Measurements from ENCODE around the gene JAKMIP2. TPM values are rescaled to one million over a fixed set of nuclear protein-coding genes. Genes with fewer than 3 reads are reported as not detected.

Gene JAKMIP2
- total and polyA plus RNA-seq, 10 of the 15 experiments (the other 5 are each of a cell fraction or from before 2014, with no cell fraction given), result 0.51 to 1.8 (median 0.89) TPM

DNA sequence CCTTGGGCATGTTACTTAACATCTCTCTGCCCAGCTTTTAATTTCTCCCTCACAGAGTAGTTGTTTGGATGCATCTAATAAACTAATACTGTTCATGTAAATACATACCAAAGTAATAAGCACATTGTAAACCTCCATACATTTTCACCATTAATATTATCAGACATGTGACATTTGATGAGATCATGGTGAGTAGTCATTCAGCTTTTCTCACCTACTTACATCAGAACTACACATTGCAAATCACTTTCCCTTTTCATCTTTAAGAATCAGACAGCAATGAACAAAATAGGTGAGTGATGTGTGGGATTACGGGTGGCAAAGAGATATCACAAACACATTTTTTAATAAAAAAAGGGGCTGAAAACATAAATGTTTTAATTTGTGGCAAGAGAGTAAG, 89.3 kb downstream of the JAKMIP2 start (continued):
- TF ChIP-seq, protein P1, sequence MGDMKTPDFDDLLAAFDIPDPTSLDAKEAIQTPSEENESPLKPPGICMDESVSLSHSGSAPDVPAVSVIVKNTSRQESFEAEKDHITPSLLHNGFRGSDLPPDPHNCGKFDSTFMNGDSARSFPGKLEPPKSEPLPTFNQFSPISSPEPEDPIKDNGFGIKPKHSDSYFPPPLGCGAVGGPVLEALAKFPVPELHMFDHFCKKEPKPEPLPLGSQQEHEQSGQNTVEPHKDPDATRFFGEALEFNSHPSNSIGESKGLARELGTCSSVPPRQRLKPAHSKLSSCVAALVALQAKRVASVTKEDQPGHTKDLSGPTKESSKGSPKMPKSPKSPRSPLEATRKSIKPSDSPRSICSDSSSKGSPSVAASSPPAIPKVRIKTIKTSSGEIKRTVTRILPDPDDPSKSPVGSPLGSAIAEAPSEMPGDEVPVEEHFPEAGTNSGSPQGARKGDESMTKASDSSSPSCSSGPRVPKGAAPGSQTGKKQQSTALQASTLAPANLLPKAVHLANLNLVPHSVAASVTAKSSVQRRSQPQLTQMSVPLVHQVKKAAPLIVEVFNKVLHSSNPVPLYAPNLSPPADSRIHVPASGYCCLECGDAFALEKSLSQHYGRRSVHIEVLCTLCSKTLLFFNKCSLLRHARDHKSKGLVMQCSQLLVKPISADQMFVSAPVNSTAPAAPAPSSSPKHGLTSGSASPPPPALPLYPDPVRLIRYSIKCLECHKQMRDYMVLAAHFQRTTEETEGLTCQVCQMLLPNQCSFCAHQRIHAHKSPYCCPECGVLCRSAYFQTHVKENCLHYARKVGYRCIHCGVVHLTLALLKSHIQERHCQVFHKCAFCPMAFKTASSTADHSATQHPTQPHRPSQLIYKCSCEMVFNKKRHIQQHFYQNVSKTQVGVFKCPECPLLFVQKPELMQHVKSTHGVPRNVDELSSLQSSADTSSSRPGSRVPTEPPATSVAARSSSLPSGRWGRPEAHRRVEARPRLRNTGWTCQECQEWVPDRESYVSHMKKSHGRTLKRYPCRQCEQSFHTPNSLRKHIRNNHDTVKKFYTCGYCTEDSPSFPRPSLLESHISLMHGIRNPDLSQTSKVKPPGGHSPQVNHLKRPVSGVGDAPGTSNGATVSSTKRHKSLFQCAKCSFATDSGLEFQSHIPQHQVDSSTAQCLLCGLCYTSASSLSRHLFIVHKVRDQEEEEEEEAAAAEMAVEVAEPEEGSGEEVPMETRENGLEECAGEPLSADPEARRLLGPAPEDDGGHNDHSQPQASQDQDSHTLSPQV (IDR thresholded peaks at IDR 0.05), result no peak
- TF ChIP-seq ZBED1 (IDR thresholded peaks at IDR 0.05; ENCODE audit: borderline replicate concordance), result no peak
- no peak for TF ChIP-seq FOXM1 (IDR thresholded peaks at IDR 0.05; ENCODE audit: low read depth, low read length)
- TF ChIP-seq TARDBP (IDR thresholded peaks at IDR 0.05; ENCODE audit: borderline replicate concordance), result no peak
- no peak for TF ChIP-seq CHD2 (IDR thresholded peaks at IDR 0.05; ENCODE audit: borderline replicate concordance, low read depth, low read length)
- TF ChIP-seq STAT3 (IDR thresholded peaks at IDR 0.05; ENCODE audit: low read depth, low read length), result no peak
- TF ChIP-seq, protein P2, sequence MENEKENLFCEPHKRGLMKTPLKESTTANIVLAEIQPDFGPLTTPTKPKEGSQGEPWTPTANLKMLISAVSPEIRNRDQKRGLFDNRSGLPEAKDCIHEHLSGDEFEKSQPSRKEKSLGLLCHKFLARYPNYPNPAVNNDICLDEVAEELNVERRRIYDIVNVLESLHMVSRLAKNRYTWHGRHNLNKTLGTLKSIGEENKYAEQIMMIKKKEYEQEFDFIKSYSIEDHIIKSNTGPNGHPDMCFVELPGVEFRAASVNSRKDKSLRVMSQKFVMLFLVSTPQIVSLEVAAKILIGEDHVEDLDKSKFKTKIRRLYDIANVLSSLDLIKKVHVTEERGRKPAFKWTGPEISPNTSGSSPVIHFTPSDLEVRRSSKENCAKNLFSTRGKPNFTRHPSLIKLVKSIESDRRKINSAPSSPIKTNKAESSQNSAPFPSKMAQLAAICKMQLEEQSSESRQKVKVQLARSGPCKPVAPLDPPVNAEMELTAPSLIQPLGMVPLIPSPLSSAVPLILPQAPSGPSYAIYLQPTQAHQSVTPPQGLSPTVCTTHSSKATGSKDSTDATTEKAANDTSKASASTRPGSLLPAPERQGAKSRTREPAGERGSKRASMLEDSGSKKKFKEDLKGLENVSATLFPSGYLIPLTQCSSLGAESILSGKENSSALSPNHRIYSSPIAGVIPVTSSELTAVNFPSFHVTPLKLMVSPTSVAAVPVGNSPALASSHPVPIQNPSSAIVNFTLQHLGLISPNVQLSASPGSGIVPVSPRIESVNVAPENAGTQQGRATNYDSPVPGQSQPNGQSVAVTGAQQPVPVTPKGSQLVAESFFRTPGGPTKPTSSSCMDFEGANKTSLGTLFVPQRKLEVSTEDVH (IDR thresholded peaks at IDR 0.05; ENCODE audit: low read depth, partially characterized antibody), result no peak
- no peak for TF ChIP-seq NRF1 (conservative IDR thresholded peaks at IDR 0.05; ENCODE audit: low read depth, low read length)

Measured in GM12878 (cell line).